CD4-positive, alpha-beta T cell (primary cell): ENCODE data around the gene ITGA5. TPM values are rescaled to one million over a fixed set of nuclear protein-coding genes. Genes with fewer than 3 reads are reported as not detected.

Experiments
- ATAC-seq: fragments of 200-7000 bp; cut with Tn5 transposase; one replicate; pipeline ENCODE4 v1.10.0; 2022; ENCODE audit warnings: mild to moderate bottlenecking; ENCODE audit not compliant: poor library complexity
- CTCF ChIA-PET: fragments of 350-600 bp; sonication (Branson Sonifier 250); formaldehyde crosslinking; loops from one replicate; lab custom pipeline; 2021; ENCODE audit warnings: antibody characterized with exemption, inconsistent platforms; lab: Charles Lee
- POLR2A ChIA-PET: fragments of 350-600 bp; sonication (Branson Sonifier 250); formaldehyde crosslinking; loops from one replicate; lab custom pipeline; 2021; ENCODE audit warnings: antibody characterized with exemption, inconsistent platforms; lab: Charles Lee
- DNase-seq, 14 experiments: peaks; one replicate each; pipeline ENCODE4 v3.0.0-alpha.2; 2013 to 2020; ENCODE audit warnings: mixed read lengths in 2 of 14
- H3K27ac ChIP-seq, 2 donors: one replicate each; pipeline versions ENCODE4 v1.5.1 to v1.7.0; 2013; ENCODE audit warnings: low read length in 2 of 2, low read depth in 1 of 2, mild to moderate bottlenecking in 1 of 2
- H3K27me3 ChIP-seq, 2 experiments: 1 replicate in 1 of 2; 2 replicates in 1 of 2; pipeline versions ENCODE4 v1.6.1 to v1.7.0; 2013; ENCODE audit warnings: low read length in 2 of 2, control low read depth in 1 of 2, mild to moderate bottlenecking in 1 of 2, moderate library complexity in 1 of 2; ENCODE audit not compliant: insufficient read depth in 2 of 2, control insufficient read depth in 1 of 2
- H3K36me3 ChIP-seq: one replicate; pipeline ENCODE4 v1.6.1; 2013; ENCODE audit warnings: low read length, control low read depth; ENCODE audit not compliant: insufficient read depth
- H3K4me1 ChIP-seq: one replicate; pipeline ENCODE4 v1.6.1; 2013; ENCODE audit warnings: low read length, control low read depth; ENCODE audit not compliant: insufficient read depth
- H3K4me3 ChIP-seq: one replicate; pipeline ENCODE4 v1.5.1; 2013; ENCODE audit warnings: mild to moderate bottlenecking, low read length, moderate library complexity
- H3K9me3 ChIP-seq, 2 experiments: 1 replicate in 1 of 2; 2 replicates in 1 of 2; pipeline versions ENCODE4 v1.6.1 to v1.7.0; 2013; ENCODE audit warnings: low read length in 2 of 2, mild to moderate bottlenecking in 2 of 2, control low read depth in 1 of 2, moderate library complexity in 1 of 2; ENCODE audit not compliant: control insufficient read depth in 1 of 2, insufficient read depth in 1 of 2
- H3K27ac Mint-ChIP-seq: one replicate; pipeline ENCODE4 v1.8.0; 2020; ENCODE audit warnings: mixed read lengths
- H3K27me3 Mint-ChIP-seq: one replicate; pipeline ENCODE4 v1.8.0; 2021; ENCODE audit warnings: mixed read lengths
- H3K36me3 Mint-ChIP-seq: one replicate; pipeline ENCODE4 v1.8.0; 2021; ENCODE audit warnings: low read depth, mixed read lengths
- H3K4me1 Mint-ChIP-seq: one replicate; pipeline ENCODE4 v1.8.0; 2021; ENCODE audit warnings: low read depth, mixed read lengths
- H3K4me3 Mint-ChIP-seq: one replicate; pipeline ENCODE4 v1.8.0; 2020; ENCODE audit warnings: mild to moderate bottlenecking, mixed read lengths
- H3K9me3 Mint-ChIP-seq: one replicate; pipeline ENCODE4 v1.8.0; 2020; ENCODE audit warnings: mixed read lengths
- CTCF ChIP-seq: fragments of 200-600 bp; IDR thresholded peaks from one replicate; pipeline ENCODE4 v1.8.0; 2022; ENCODE audit warnings: antibody characterized with exemption, mild to moderate bottlenecking
- intact Hi-C, 2 experiments: fragments of 100-400 bp; cut with DNase I in 1 of 2; cut with micrococcal nuclease in 1 of 2; formaldehyde crosslinking; loops; one replicate each; pipeline versions ENCODE4 v1.15.1 to v1.9.0; 2023 to 2025; cut with DNase I, micrococcal nuclease
- total RNA-seq, 174 experiments: library from RNA in 2 of 174; stranded (reverse) in 2 of 174; gene quantifications; one replicate each; pipeline ENCODE4 v1.2.3 and lab custom pipeline; 2021 to 2026

ITGA5 gene
- total RNA-seq, 2 experiments from 2014 or later = 143 to 159 TPM

GRCh38 chr12:54427106-54427505, 8.0 kb upstream of the ITGA5 start:
- Mint-ChIP-seq H3K4me1 (peaks cover 39% of the 10 kb centered on the region), H3K27me3 (no peaks in the 10 kb centered on the region), H3K9me3 (no peaks in the 10 kb centered on the region), H3K36me3 (no peaks in the 10 kb centered on the region), H3K27ac (no peak overlapping the region), H3K4me3 (no peak overlapping the region)
- Histone ChIP-seq H3K27ac (no peak overlapping the region), H3K27me3 (no peaks in the 10 kb centered on the region), H3K36me3 (no peaks in the 10 kb centered on the region), H3K4me1 (peaks cover 27% of the 10 kb centered on the region), H3K9me3 (no peaks in the 10 kb centered on the region), H3K4me3 (no peak overlapping the region)
- no peak for DNase-seq
- intact Hi-C loops = no loop called here
- no peak for TF ChIP-seq CTCF
- no peak for ATAC-seq
- ChIA-PET POLR2A (no interaction called here), CTCF (no interaction called here)

GRCh38 chr12:54426690-54427089, 7.6 kb upstream of the ITGA5 start:
- ATAC-seq (no peak), DNase-seq (no peak)
- Mint-ChIP-seq H3K4me1 (peaks cover 35% of the 10 kb centered on the region), H3K36me3 (no peaks in the 10 kb centered on the region), H3K4me3 (no peak overlapping the region), H3K9me3 (no peaks in the 10 kb centered on the region), H3K27me3 (no peaks in the 10 kb centered on the region), H3K27ac (no peak overlapping the region)
- Histone ChIP-seq H3K9me3 (no peaks in the 10 kb centered on the region), H3K27ac (no peak overlapping the region), H3K27me3 (no peaks in the 10 kb centered on the region), H3K36me3 (no peaks in the 10 kb centered on the region), H3K4me1 (peaks cover 24% of the 10 kb centered on the region), H3K4me3 (no peak overlapping the region)
- ChIA-PET POLR2A (interaction anchor here (2.4 kb wide), 1 partner anchor 27 kb away, joined by 6 read pairs; no protein-coding TSS in a partner anchor), CTCF (no interaction called here)
- intact Hi-C loops = no loop called here
- no peak for TF ChIP-seq CTCF

GRCh38 chr12:54425702-54426101, 6.6 kb upstream of the ITGA5 start:
- H3K4me3 Mint-ChIP-seq = no peak overlapping the region
- no peaks in the 10 kb centered on the region for H3K36me3 Mint-ChIP-seq
- no peak overlapping the region for H3K27ac ChIP-seq
- intact Hi-C loops = no loop called here
- H3K27me3 ChIP-seq = no peaks in the 10 kb centered on the region
- POLR2A ChIA-PET = interaction anchor here (1.8 to 2.4 kb wide), 2 partner anchors 13 to 26 kb away, joined by 6 to 9 read pairs; no protein-coding TSS in a partner anchor
- no peak for TF ChIP-seq CTCF
- no peak overlapping the region for H3K27ac Mint-ChIP-seq
- H3K36me3 ChIP-seq = no peaks in the 10 kb centered on the region
- H3K27me3 Mint-ChIP-seq = no peaks in the 10 kb centered on the region
- ATAC-seq = no peak
- CTCF ChIA-PET = interaction anchor here (1.0 to 1.6 kb wide), 3 partner anchors 10 to 26 kb away, joined by 3 to 7 read pairs (median 4); no protein-coding TSS in a partner anchor
- H3K4me1 ChIP-seq = peaks cover 27% of the 10 kb centered on the region
- no peaks in the 10 kb centered on the region for H3K9me3 ChIP-seq
- H3K4me3 ChIP-seq = no peak overlapping the region
- H3K9me3 Mint-ChIP-seq = no peaks in the 10 kb centered on the region
- no peak for DNase-seq
- peaks cover 36% of the 10 kb centered on the region for H3K4me1 Mint-ChIP-seq
